H1 (cell line): ENCODE data around the gene SBF2. TPM values are rescaled to one million over a fixed set of nuclear protein-coding genes. Genes with fewer than 3 reads are reported as not detected.

Experiments used
- CTCF ChIA-PET: fragments of 300-600 bp; sonication (Branson Sonifier 250); formaldehyde crosslinking; loops from one replicate; lab custom pipeline; 2021; ENCODE audit not compliant: partially characterized antibody; lab: Charles Lee
- POLR2A ChIA-PET: fragments of 300-600 bp; sonication (Branson Sonifier 250); formaldehyde crosslinking; loops from one replicate; lab custom pipeline; 2021; ENCODE audit warnings: inconsistent platforms; ENCODE audit not compliant: partially characterized antibody; lab: Charles Lee
- DNase-seq, 2 experiments: peaks; one replicate each; pipeline versions ENCODE4 v3.0.0 to v3.0.0-alpha.2; 2010 to 2022; ENCODE audit warnings: low spot score in 2 of 2, low read depth in 1 of 2, mixed read lengths in 1 of 2
- FAIRE-seq: peaks from 2 replicates; lab custom pipeline; 2011; peaks lifted over from hg19 to GRCh38; lab: Jason Lieb, UNC
- H2AFZ ChIP-seq: 2 replicates; pipeline ENCODE4 v1.8.1; 2012; ENCODE audit warnings: low read length, inconsistent platforms
- H2AK5ac ChIP-seq: 2 replicates; pipeline ENCODE4 v1.6.1; 2013; ENCODE audit warnings: low read depth, low read length
- H2BK120ac ChIP-seq: replicated peaks from 2 replicates; pipeline ENCODE3; 2013; ENCODE audit warnings: low read depth, low read length, inconsistent platforms
- H2BK12ac ChIP-seq: 2 replicates; pipeline ENCODE4 v1.6.1; 2013; ENCODE audit warnings: low read depth, low read length
- H2BK15ac ChIP-seq: 2 replicates; pipeline ENCODE4 v1.6.1; 2013; ENCODE audit warnings: low read length
- H2BK20ac ChIP-seq: 2 replicates; pipeline ENCODE4 v1.6.1; 2013; ENCODE audit warnings: low read length
- H2BK5ac ChIP-seq: 2 replicates; pipeline ENCODE4 v1.6.1; 2013; ENCODE audit warnings: low read depth, low read length
- H3K14ac ChIP-seq: 2 replicates; pipeline ENCODE4 v1.6.1; 2013; ENCODE audit warnings: inconsistent platforms; ENCODE audit not compliant: insufficient read length
- H3K18ac ChIP-seq: 2 replicates; pipeline ENCODE4 v1.6.1; 2013; ENCODE audit warnings: low read length; ENCODE audit errors: extremely low read depth
- H3K23ac ChIP-seq: 2 replicates; pipeline ENCODE4 v1.6.1; 2013; ENCODE audit warnings: inconsistent platforms; ENCODE audit not compliant: insufficient read length
- H3K23me2 ChIP-seq: 2 replicates; pipeline ENCODE4 v1.6.1; 2013; ENCODE audit warnings: low read depth, low read length
- H3K27ac ChIP-seq: 2 replicates; pipeline ENCODE4 v1.6.1; 2011; ENCODE audit warnings: low read depth, low read length, inconsistent platforms
- H3K27me3 ChIP-seq, 4 experiments: replicated peaks in 1 of 4; 1 replicate in 1 of 4; 2 replicates in 3 of 4; pipeline versions ENCODE4 v1.6.1 to v1.8.1; 2011 to 2013; ENCODE audit warnings: low read length in 3 of 4, mild to moderate bottlenecking in 3 of 4, inconsistent platforms in 2 of 4, mixed read lengths in 2 of 4, moderate library complexity in 1 of 4; ENCODE audit not compliant: control insufficient read depth in 3 of 4, insufficient read depth in 3 of 4; ENCODE audit errors: extremely low read depth in 1 of 4
- H3K36me3 ChIP-seq, 4 experiments: 2 replicates each; pipeline versions ENCODE4 v1.6.1 to v1.8.1; 2011 to 2013; ENCODE audit warnings: mild to moderate bottlenecking in 4 of 4, low read length in 3 of 4, moderate library complexity in 2 of 4, control low read depth in 1 of 4, inconsistent platforms in 1 of 4; ENCODE audit not compliant: insufficient read depth in 4 of 4, control insufficient read depth in 2 of 4
- H3K4ac ChIP-seq: replicated peaks from 2 replicates; pipeline ENCODE3; 2013; ENCODE audit warnings: low read length, low read depth, mixed read lengths, inconsistent platforms; ENCODE audit not compliant: insufficient read length
- H3K4me1 ChIP-seq, 4 experiments: replicated peaks in 1 of 4; 1 replicate in 1 of 4; 2 replicates in 3 of 4; pipeline versions ENCODE4 v1.6.1 to v1.8.1; 2011 to 2013; ENCODE audit warnings: low read length in 3 of 4, inconsistent platforms in 2 of 4, mixed read lengths in 1 of 4; ENCODE audit not compliant: insufficient read depth in 4 of 4, control insufficient read depth in 3 of 4
- H3K4me2 ChIP-seq, 2 experiments: 2 replicates each; pipeline versions ENCODE4 v1.6.1 to v1.8.1; 2011 to 2013; ENCODE audit warnings: low read depth in 2 of 2, low read length in 2 of 2, control low read depth in 1 of 2, inconsistent platforms in 1 of 2, mild to moderate bottlenecking in 1 of 2; ENCODE audit not compliant: insufficient read depth in 1 of 2
- H3K4me3 ChIP-seq, 4 experiments: fragments of 200-600, 300-600 bp in 1 of 4; sonication (generic), shearing (Covaris generic), sonication (Bioruptor Twin) in 1 of 4; 2 replicates each; pipeline versions ENCODE4 v1.5.1 to v1.8.1; 2011 to 2016; ENCODE audit warnings: low read length in 4 of 4, low read depth in 3 of 4, control low read depth in 2 of 4, inconsistent platforms in 2 of 4, mild to moderate bottlenecking in 2 of 4, mixed read lengths in 1 of 4, moderate library complexity in 1 of 4; ENCODE audit not compliant: insufficient read depth in 2 of 4; ENCODE audit errors: extremely low read depth in 1 of 4
- H3K56ac ChIP-seq: replicated peaks from 2 replicates; pipeline ENCODE3; 2013; ENCODE audit warnings: low read depth, mild to moderate bottlenecking, mixed read lengths, low read length, inconsistent platforms; ENCODE audit not compliant: insufficient read length
- H3K79me1 ChIP-seq: 2 replicates; pipeline ENCODE4 v1.6.1; 2013; ENCODE audit warnings: low read depth, low read length, control low read depth
- H3K79me2 ChIP-seq, 2 experiments: 2 replicates each; pipeline versions ENCODE4 v1.6.1 to v1.8.1; 2012 to 2013; ENCODE audit warnings: low read length in 2 of 2, mild to moderate bottlenecking in 2 of 2, inconsistent platforms in 1 of 2; ENCODE audit not compliant: insufficient read depth in 2 of 2, control insufficient read depth in 1 of 2
- H3K9ac ChIP-seq, 4 experiments: replicated peaks in 1 of 4; 1 replicate in 1 of 4; 2 replicates in 3 of 4; pipeline versions ENCODE4 v1.6.1 to v1.8.1; 2011 to 2013; ENCODE audit warnings: low read depth in 3 of 4, low read length in 3 of 4, control low read depth in 2 of 4, mild to moderate bottlenecking in 2 of 4, moderate library complexity in 2 of 4, inconsistent platforms in 1 of 4; ENCODE audit errors: extremely low read depth in 1 of 4
- H3K9me3 ChIP-seq, 2 experiments: 2 replicates each; pipeline versions ENCODE4 v1.6.1 to v1.8.1; 2012 to 2013; ENCODE audit warnings: mild to moderate bottlenecking in 2 of 2, moderate library complexity in 2 of 2, control low read depth in 1 of 2, inconsistent platforms in 1 of 2, low read depth in 1 of 2, low read length in 1 of 2, mixed read lengths in 1 of 2; ENCODE audit not compliant: insufficient read depth in 2 of 2
- H4K20me1 ChIP-seq, 2 experiments: replicated peaks in 1 of 2; 2 replicates each; pipeline versions ENCODE3 to v1.8.1; 2011 to 2013; ENCODE audit warnings: inconsistent platforms in 2 of 2, low read length in 2 of 2, mild to moderate bottlenecking in 1 of 2; ENCODE audit not compliant: insufficient read depth in 2 of 2, control insufficient read depth in 1 of 2
- H4K5ac ChIP-seq: 2 replicates; pipeline ENCODE4 v1.6.1; 2013; ENCODE audit warnings: low read length, low read depth, mixed read lengths, inconsistent platforms; ENCODE audit not compliant: insufficient read length
- H4K8ac ChIP-seq: 2 replicates; pipeline ENCODE4 v1.8.0; 2013; ENCODE audit warnings: mild to moderate bottlenecking, moderate library complexity, low read length, inconsistent platforms; ENCODE audit not compliant: insufficient read depth; ENCODE audit errors: extremely low read depth
- H4K91ac ChIP-seq: replicated peaks from 2 replicates; pipeline ENCODE3; 2013; ENCODE audit warnings: low read length, mixed read lengths, inconsistent platforms; ENCODE audit not compliant: insufficient read length
- CTBP2 ChIP-seq: IDR thresholded peaks from 2 replicates; pipeline ENCODE4 v1.7.0; 2011; ENCODE audit warnings: borderline replicate concordance, mild to moderate bottlenecking, moderate library complexity, mixed read lengths, low read length; ENCODE audit not compliant: insufficient read depth, insufficient read length
- FOSL1 ChIP-seq: IDR thresholded peaks from 2 replicates; pipeline ENCODE4 v1.6.1; 2011; ENCODE audit warnings: mild to moderate bottlenecking, low read depth, low read length, moderate library complexity; ENCODE audit not compliant: insufficient read depth
- GABPA ChIP-seq: IDR thresholded peaks from 2 replicates; pipeline ENCODE4 v1.6.1; 2011; ENCODE audit warnings: mild to moderate bottlenecking, low read length, moderate library complexity, borderline replicate concordance; ENCODE audit not compliant: insufficient read depth
- GTF2F1 ChIP-seq: IDR thresholded peaks from 2 replicates; pipeline ENCODE4 v1.6.1; 2012; ENCODE audit warnings: low read depth, low read length, improper control_type of control experiment, borderline replicate concordance
- KDM4A ChIP-seq: IDR thresholded peaks from one replicate; pipeline ENCODE4 v1.7.1; 2012; ENCODE audit warnings: low read depth, mild to moderate bottlenecking, moderate library complexity, low read length, inconsistent platforms; ENCODE audit not compliant: severe bottlenecking
- POLR2A ChIP-seq, 2 experiments: IDR thresholded peaks; 1 replicate in 1 of 2; 2 replicates in 1 of 2; pipeline ENCODE4 v1.6.1; 2011; ENCODE audit warnings: low read depth in 2 of 2, low read length in 2 of 2, mild to moderate bottlenecking in 2 of 2; ENCODE audit errors: control extremely low read depth in 1 of 2
- RBBP5 ChIP-seq: IDR thresholded peaks from 2 replicates; pipeline ENCODE4 v1.7.1; 2012; ENCODE audit warnings: low read depth, mild to moderate bottlenecking, inconsistent platforms, low read length, moderate library complexity, borderline replicate concordance
- RFX5 ChIP-seq: IDR thresholded peaks from 2 replicates; pipeline ENCODE4 v1.6.1; 2011; ENCODE audit warnings: low read depth, low read length, improper control_type of control experiment, borderline replicate concordance
- SIN3A ChIP-seq, 2 experiments: IDR thresholded peaks in 1 of 2; conservative IDR thresholded peaks in 1 of 2; 2 replicates each; pipeline ENCODE4 v1.6.1; 2011 to 2012; ENCODE audit warnings: low read length in 2 of 2, improper control_type of control experiment in 1 of 2, low read depth in 1 of 2, mild to moderate bottlenecking in 1 of 2
- TAF1 ChIP-seq: IDR thresholded peaks from 2 replicates; pipeline ENCODE4 v1.6.1; 2011; ENCODE audit warnings: mild to moderate bottlenecking, low read depth, low read length
- YY1 ChIP-seq: IDR thresholded peaks from 2 replicates; pipeline ENCODE4 v1.6.1; 2011; ENCODE audit warnings: low read depth, mild to moderate bottlenecking, low read length
- WGBS, 2 experiments: shearing (Covaris generic) in 1 of 2; methylation state at CpG; one replicate each; pipeline versions ENCODE4 v1.1.6 to v1.1.7; 2013 to 2015; ENCODE audit warnings: low lambda C conversion rate in 2 of 2, mixed read lengths in 2 of 2, inconsistent platforms in 1 of 2, low coverage in 1 of 2, missing lambda C conversion rate in 1 of 2; ENCODE audit not compliant: insufficient replicate concordance in 2 of 2, insufficient coverage in 1 of 2, insufficient read length in 1 of 2; ENCODE audit errors: extremely low coverage in 1 of 2, missing lambda C conversion rate in 1 of 2; 5-methylcytosine and 5-hydroxymethylcytosine counted together
- polyA plus RNA-seq, 7 experiments: library from polyadenylated mRNA; depleted of rRNA in 3 of 7; stranded (reverse) in 5 of 7; unstranded in 2 of 7; fragments of >200 nt in 5 of 7; fragments of 200-250 nt in 2 of 7; gene quantifications; 1 replicate in 5 of 7; 2 replicates in 1 of 7; 4 replicates in 1 of 7; pipeline versions ENCODE4 v1.2.1 to v1.2.3, GENCODE V29; 2011 to 2013; ENCODE audit warnings: missing spikeins in 2 of 7, mixed read lengths in 2 of 7
- total RNA-seq: library from RNA; stranded (reverse); fragmentation: NEBNext Ultra II Directional; extraction: Animal tissue kit (Norgen Biotek cat#: 25700); gene quantifications from 2 replicates; pipeline ENCODE4 v1.2.1, GENCODE V29; 2021

The SBF2 gene
- total and polyA plus RNA-seq, 2 of the 8 experiments (the other 6 are each of a cell fraction or from before 2014, with no cell fraction given) = 36.7 to 50.5 TPM

DNA sequence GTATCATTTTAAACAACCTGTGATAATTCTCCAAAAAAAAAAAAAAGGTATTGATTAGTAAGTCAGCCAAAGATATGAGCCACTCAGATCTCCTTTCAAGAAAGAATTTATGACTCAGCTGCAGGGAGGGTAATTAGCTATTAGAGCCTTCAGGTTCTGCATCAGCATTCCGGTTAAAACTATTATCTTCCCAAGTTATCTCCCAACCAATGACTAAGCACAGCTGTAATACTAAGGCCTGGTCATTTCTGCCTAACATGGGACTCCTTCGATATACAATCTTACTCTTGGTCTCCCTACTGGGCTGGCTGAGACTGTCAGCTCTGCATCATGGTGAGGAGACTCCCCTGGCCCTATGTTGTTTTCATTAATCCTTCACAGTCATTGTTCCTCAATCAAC, 60.4 kb downstream of the SBF2 start:
- H2BK15ac ChIP-seq = no peak overlapping the region
- no peak overlapping the region for H4K8ac ChIP-seq
- H3K14ac ChIP-seq = no peak overlapping the region
- no peak overlapping the region for H3K56ac ChIP-seq
- peaks cover 0 to 3% (median 1%) of the 10 kb centered on the region in 4 experiments; a peak in 3 of 8 replicates for H3K36me3 ChIP-seq
- H3K9ac ChIP-seq = no peak overlapping the region
- no peaks in the 10 kb centered on the region for H3K79me1 ChIP-seq
- H3K27ac ChIP-seq = no peak overlapping the region
- no peaks in the 10 kb centered on the region for H4K20me1 ChIP-seq
- POLR2A ChIA-PET = interaction anchor here (1.1 kb wide), 1 partner anchor 12 kb away, joined by 5 read pairs; no protein-coding TSS in a partner anchor
- H3K23ac ChIP-seq = no peak overlapping the region
- peaks cover 0 to 16% of the 10 kb centered on the region in 2 experiments; a peak in 2 of 4 replicates for H3K79me2 ChIP-seq
- FAIRE-seq = no peak
- H2BK5ac ChIP-seq = no peak overlapping the region
- H2AK5ac ChIP-seq = no peak overlapping the region
- H3K4me2 ChIP-seq = no peak overlapping the region
- H2AFZ ChIP-seq = no peak overlapping the region
- H4K91ac ChIP-seq = no peak overlapping the region
- TF ChIP-seq GABPA = no peak
- TF ChIP-seq KDM4A = no peak
- no peak for TF ChIP-seq TAF1
- no peak for TF ChIP-seq CTBP2
- TF ChIP-seq POLR2A (IDR thresholded peaks at IDR 0.05; ENCODE audit: control extremely low read depth in 1 of 2, low read depth in 2 of 2, low read length in 2 of 2) = no peak
- TF ChIP-seq SIN3A (conservative IDR thresholded peaks at IDR 0.05 in 1 of 2, IDR thresholded peaks at IDR 0.05 in 1 of 2; ENCODE audit: low read depth in 1 of 2, low read length in 2 of 2) = no peak
- no peak for TF ChIP-seq RFX5
- no peak for TF ChIP-seq YY1
- TF ChIP-seq GTF2F1 = no peak
- no peak for TF ChIP-seq FOSL1
- TF ChIP-seq RBBP5 = no peak
- no peaks in the 10 kb centered on the region for H3K4me1 ChIP-seq
- H3K18ac ChIP-seq = no peak overlapping the region
- no peak overlapping the region for H2BK12ac ChIP-seq
- no peak overlapping the region for H3K4ac ChIP-seq
- no peaks in the 10 kb centered on the region for H3K27me3 ChIP-seq
- H3K9me3 ChIP-seq = peaks cover 18 to 25% of the 10 kb centered on the region in 2 experiments
- no peak overlapping the region for H3K4me3 ChIP-seq
- CTCF ChIA-PET = interaction anchor here (0.6 to 2.9 kb wide), 4 partner anchors 12 to 726 kb away, joined by 3 to 9 read pairs (median 4); no protein-coding TSS in a partner anchor
- H2BK20ac ChIP-seq = no peak overlapping the region
- DNase-seq = no peak
- H2BK120ac ChIP-seq = no peak overlapping the region
- no peaks in the 10 kb centered on the region for H3K23me2 ChIP-seq
- no peak overlapping the region for H4K5ac ChIP-seq
- WGBS, 2 experiments = 88% methylated on average over 2 of the region's 2 CpGs; no CpG with 5 or more reads in 1 of the 2 experiments
